Neuronal stem cell (in vitro differentiated cells): ENCODE results near the gene ZAP70.

Source experiments
- DNase-seq: peaks from one replicate; pipeline ENCODE4 v3.0.0-alpha.2; 2013; ENCODE audit warnings: low spot score
- H2AFZ ChIP-seq: one replicate; pipeline ENCODE4 v1.6.1; 2013; ENCODE audit warnings: mild to moderate bottlenecking, low read length, inconsistent platforms
- H2AK5ac ChIP-seq: 2 replicates; pipeline ENCODE4 v1.6.1; 2013; ENCODE audit warnings: low read depth, mild to moderate bottlenecking, inconsistent platforms, low read length, moderate library complexity, mixed read lengths
- H2BK120ac ChIP-seq: 2 replicates; pipeline ENCODE4 v1.6.1; 2013; ENCODE audit warnings: low read depth, mild to moderate bottlenecking, inconsistent platforms, low read length, moderate library complexity, mixed read lengths
- H2BK12ac ChIP-seq: one replicate; pipeline ENCODE4 v1.6.1; 2013; ENCODE audit warnings: low read length, inconsistent platforms
- H2BK15ac ChIP-seq: 2 replicates; pipeline ENCODE4 v1.6.1; 2013; ENCODE audit warnings: mild to moderate bottlenecking, low read length, inconsistent platforms, mixed read lengths
- H2BK5ac ChIP-seq: one replicate; pipeline ENCODE4 v1.6.1; 2013; ENCODE audit warnings: inconsistent platforms, mild to moderate bottlenecking, low read length, moderate library complexity
- H3K14ac ChIP-seq: one replicate; pipeline ENCODE4 v1.6.1; 2013; ENCODE audit warnings: low read length, inconsistent platforms
- H3K18ac ChIP-seq: 2 replicates; pipeline ENCODE4 v1.6.1; 2013; ENCODE audit warnings: low read length, inconsistent platforms
- H3K23ac ChIP-seq: 2 replicates; pipeline ENCODE4 v1.6.1; 2013; ENCODE audit warnings: low read depth, mild to moderate bottlenecking, mixed read lengths, low read length, inconsistent platforms; ENCODE audit not compliant: poor library complexity
- H3K27ac ChIP-seq: replicated peaks from 3 replicates; pipeline ENCODE4 v1.5.1; 2013; ENCODE audit warnings: low read length, inconsistent platforms
- H3K27me3 ChIP-seq, 3 experiments: 2 replicates each; pipeline ENCODE4 v1.6.1; 2013; ENCODE audit warnings: low read length in 3 of 3, mild to moderate bottlenecking in 2 of 3, inconsistent platforms in 1 of 3, low read depth in 1 of 3, mixed read lengths in 1 of 3, moderate library complexity in 1 of 3; ENCODE audit not compliant: control insufficient read depth in 3 of 3, insufficient read depth in 3 of 3
- H3K36me3 ChIP-seq, 2 donors: replicated peaks in 1 of 2; 2 replicates each; pipeline ENCODE4 v1.6.1; 2013; ENCODE audit warnings: low read length in 2 of 2; ENCODE audit not compliant: control insufficient read depth in 2 of 2, insufficient read depth in 2 of 2
- H3K4ac ChIP-seq: 2 replicates; pipeline ENCODE4 v1.6.1; 2013; ENCODE audit warnings: inconsistent platforms, mild to moderate bottlenecking, low read length, moderate library complexity
- H3K4me1 ChIP-seq, 2 donors: 1 replicate in 1 of 2; 2 replicates in 1 of 2; pipeline ENCODE4 v1.6.1; 2013; ENCODE audit warnings: low read length in 2 of 2, low read depth in 1 of 2; ENCODE audit not compliant: control insufficient read depth in 2 of 2, insufficient read depth in 1 of 2
- H3K4me2 ChIP-seq: one replicate; pipeline ENCODE4 v1.6.1; 2013; ENCODE audit warnings: mild to moderate bottlenecking, low read length, inconsistent platforms; ENCODE audit not compliant: insufficient read depth, poor library complexity, severe bottlenecking
- H3K4me3 ChIP-seq, 2 donors: 2 replicates each; pipeline ENCODE4 v1.5.1; 2013; ENCODE audit warnings: low read length in 2 of 2, mild to moderate bottlenecking in 2 of 2, inconsistent platforms in 1 of 2, moderate library complexity in 1 of 2
- H3K79me1 ChIP-seq: one replicate; pipeline ENCODE4 v1.6.1; 2013; ENCODE audit warnings: low read depth, mild to moderate bottlenecking, inconsistent platforms, low read length, moderate library complexity
- H3K9ac ChIP-seq: one replicate; pipeline ENCODE4 v1.6.1; 2013; ENCODE audit warnings: mild to moderate bottlenecking, low read depth, low read length, inconsistent platforms; ENCODE audit not compliant: poor library complexity
- H3K9me3 ChIP-seq, 2 donors: replicated peaks in 1 of 2; 2 replicates each; pipeline versions ENCODE3 to v1.6.1; 2013; ENCODE audit warnings: low read length in 2 of 2, mild to moderate bottlenecking in 2 of 2, inconsistent platforms in 1 of 2, low read depth in 1 of 2, mixed read lengths in 1 of 2, moderate library complexity in 1 of 2; ENCODE audit not compliant: control insufficient read depth in 2 of 2, insufficient read depth in 1 of 2
- H4K8ac ChIP-seq: one replicate; pipeline ENCODE4 v1.6.1; 2013; ENCODE audit warnings: low read depth, mild to moderate bottlenecking, inconsistent platforms, low read length, moderate library complexity
- H4K91ac ChIP-seq: one replicate; pipeline ENCODE4 v1.6.1; 2013; ENCODE audit warnings: low read length, low read depth, mild to moderate bottlenecking, inconsistent platforms; ENCODE audit not compliant: poor library complexity
- WGBS, 2 donors: extraction: QIAGEN DNeasy Blood & Tissue Kit; methylation state at CpG; one replicate each; pipeline ENCODE4 v1.1.7; 2013; ENCODE audit warnings: missing lambda C conversion rate in 2 of 2, mixed read lengths in 1 of 2; ENCODE audit not compliant: insufficient read length in 2 of 2, insufficient replicate concordance in 1 of 2; ENCODE audit errors: extremely low coverage in 2 of 2; 5-methylcytosine and 5-hydroxymethylcytosine counted together

The ZAP70 gene

DNA sequence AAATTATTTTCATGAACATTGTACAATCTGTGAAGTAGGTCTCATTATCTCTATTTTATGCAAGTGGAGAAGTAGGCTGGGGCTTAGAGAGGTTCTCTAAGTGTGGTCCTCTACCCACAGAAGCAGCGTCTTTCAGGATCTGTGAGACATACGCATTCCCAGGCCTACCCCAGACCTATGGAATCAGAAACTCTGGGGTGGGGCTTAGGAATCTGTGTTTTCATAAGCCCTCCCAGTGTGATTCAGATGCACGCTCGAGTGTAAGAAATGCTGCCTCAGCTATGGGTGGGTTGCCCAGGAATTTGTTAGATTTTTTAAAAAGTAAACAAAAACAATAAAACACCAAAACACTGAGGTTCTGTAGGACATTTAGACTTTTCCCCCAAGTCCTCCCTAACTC, 14.8 kb upstream of the ZAP70 start:
- no peak overlapping the region for H3K4me2 ChIP-seq
- no peak for DNase-seq

DNA sequence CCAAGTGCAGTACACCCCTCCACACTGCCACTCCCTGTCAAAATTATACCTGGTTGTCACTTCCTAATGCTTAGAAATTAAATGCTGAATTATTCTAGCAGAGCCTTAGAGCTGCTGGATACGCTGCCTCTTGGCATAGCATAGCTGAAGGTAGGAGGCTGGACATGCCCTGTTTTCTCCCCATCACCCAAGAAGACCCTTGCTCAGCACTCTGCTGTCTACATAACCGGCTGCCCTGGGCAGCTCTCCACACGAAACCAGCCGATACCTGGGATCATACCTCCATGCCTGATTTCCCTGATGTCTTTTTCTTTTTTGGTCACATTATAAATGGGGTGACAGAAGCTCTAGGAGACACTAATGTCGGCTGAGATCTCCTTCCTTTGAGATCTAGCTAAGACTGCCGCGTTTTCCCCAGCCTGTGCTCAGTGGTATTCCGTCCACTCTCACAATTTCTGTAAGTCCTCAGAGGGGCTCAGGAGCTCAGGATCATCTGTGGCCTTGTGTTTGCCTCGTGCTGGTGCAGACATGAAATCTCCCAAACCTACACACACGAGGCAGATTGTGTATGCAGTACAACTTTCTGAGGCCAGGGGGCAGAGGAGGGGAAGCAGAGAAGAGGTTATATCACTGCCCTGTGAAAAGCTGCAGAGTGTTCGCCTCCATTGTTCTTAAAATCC, 13.5 kb upstream of the ZAP70 start:
- Histone ChIP-seq H3K14ac (no peak overlapping the region), H2AFZ (peak overlapping the region; percentile 80), H3K27ac (no peak overlapping the region), H3K4me1 (peaks cover 2 to 4% of the 10 kb centered on the region in 2 donors), H2AK5ac (no peak overlapping the region), H2BK12ac (peak overlapping the region; percentile 5), H2BK5ac (no peak overlapping the region), H3K23ac (no peak overlapping the region), H2BK15ac (no peak overlapping the region), H4K91ac (no peak overlapping the region), H3K9ac (no peak overlapping the region), H3K4me3 (no peak overlapping the region), H2BK120ac (no peak overlapping the region), H3K4me2 (no peak overlapping the region), H3K27me3 (no peaks in the 10 kb centered on the region), H3K18ac (no peak overlapping the region), H4K8ac (no peak overlapping the region), H3K79me1 (no peaks in the 10 kb centered on the region), H3K36me3 (no peaks in the 10 kb centered on the region), H3K4ac (no peak overlapping the region), H3K9me3 (no peaks in the 10 kb centered on the region)
- peak; percentile 58 for DNase-seq
- no CpG with 5 or more reads among the region's 11 CpGs for WGBS, 2 donors

More for the DNA sequence above, 14.8 kb upstream of the ZAP70 start:
- Histone ChIP-seq H3K18ac (no peak overlapping the region), H3K4ac (no peak overlapping the region), H3K23ac (no peak overlapping the region), H2AFZ (no peak overlapping the region), H3K36me3 (no peaks in the 10 kb centered on the region), H2AK5ac (no peak overlapping the region), H3K14ac (no peak overlapping the region), H3K9me3 (no peaks in the 10 kb centered on the region), H2BK15ac (no peak overlapping the region), H2BK12ac (no peak overlapping the region), H3K27ac (no peak overlapping the region), H3K9ac (no peak overlapping the region), H3K4me3 (no peak overlapping the region), H3K79me1 (no peaks in the 10 kb centered on the region), H3K27me3 (no peaks in the 10 kb centered on the region), H3K4me1 (peaks cover 2 to 4% of the 10 kb centered on the region in 2 donors), H2BK5ac (no peak overlapping the region), H4K91ac (no peak overlapping the region), H2BK120ac (no peak overlapping the region), H4K8ac (no peak overlapping the region)
- no CpG with 5 or more reads among the region's 4 CpGs for WGBS, 2 donors

DNA sequence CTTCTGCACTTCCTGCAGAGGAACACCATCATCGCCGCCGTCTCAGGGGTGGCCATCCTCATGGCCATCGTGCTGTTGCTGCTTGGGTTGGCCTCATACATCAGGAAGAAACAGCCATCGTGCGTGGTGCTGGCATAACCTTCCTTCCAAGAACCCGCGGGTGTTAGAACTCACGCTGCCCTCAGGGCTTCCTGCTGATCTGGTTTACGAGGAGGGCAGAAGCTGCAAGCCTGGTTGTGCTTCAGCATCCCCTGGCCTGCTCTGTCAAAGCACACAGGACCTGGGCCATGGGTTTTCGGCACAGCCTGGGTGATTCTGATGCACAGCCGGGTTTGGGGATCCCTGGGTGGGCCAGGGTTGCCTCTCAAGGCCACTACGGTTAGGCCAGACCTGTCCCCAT, 12.2 kb upstream of the ZAP70 start:
- WGBS, 2 donors = no CpG with 5 or more reads among the region's 13 CpGs
- no peaks in the 10 kb centered on the region for H3K27me3 ChIP-seq
- peak overlapping the region; percentile 40 for H3K18ac ChIP-seq
- no peak overlapping the region for H2BK15ac ChIP-seq
- no peak overlapping the region for H2AFZ ChIP-seq
- H3K27ac ChIP-seq = no peak overlapping the region
- H3K14ac ChIP-seq = no peak overlapping the region
- H3K9me3 ChIP-seq = no peaks in the 10 kb centered on the region
- no peak overlapping the region for H2AK5ac ChIP-seq
- DNase-seq = no peak
- no peak overlapping the region for H2BK120ac ChIP-seq
- H3K4me3 ChIP-seq = peak overlapping the region in 1 of 2 donors; percentile 47
- no peak overlapping the region for H3K4me2 ChIP-seq
- H3K23ac ChIP-seq = no peak overlapping the region
- no peak overlapping the region for H4K91ac ChIP-seq
- H3K9ac ChIP-seq = no peak overlapping the region
- no peak overlapping the region for H3K4ac ChIP-seq
- no peaks in the 10 kb centered on the region for H3K79me1 ChIP-seq
- no peak overlapping the region for H4K8ac ChIP-seq
- peaks cover 2 to 4% of the 10 kb centered on the region in 2 donors for H3K4me1 ChIP-seq
- no peak overlapping the region for H2BK5ac ChIP-seq
- H3K36me3 ChIP-seq = no peaks in the 10 kb centered on the region
- no peak overlapping the region for H2BK12ac ChIP-seq

DNA sequence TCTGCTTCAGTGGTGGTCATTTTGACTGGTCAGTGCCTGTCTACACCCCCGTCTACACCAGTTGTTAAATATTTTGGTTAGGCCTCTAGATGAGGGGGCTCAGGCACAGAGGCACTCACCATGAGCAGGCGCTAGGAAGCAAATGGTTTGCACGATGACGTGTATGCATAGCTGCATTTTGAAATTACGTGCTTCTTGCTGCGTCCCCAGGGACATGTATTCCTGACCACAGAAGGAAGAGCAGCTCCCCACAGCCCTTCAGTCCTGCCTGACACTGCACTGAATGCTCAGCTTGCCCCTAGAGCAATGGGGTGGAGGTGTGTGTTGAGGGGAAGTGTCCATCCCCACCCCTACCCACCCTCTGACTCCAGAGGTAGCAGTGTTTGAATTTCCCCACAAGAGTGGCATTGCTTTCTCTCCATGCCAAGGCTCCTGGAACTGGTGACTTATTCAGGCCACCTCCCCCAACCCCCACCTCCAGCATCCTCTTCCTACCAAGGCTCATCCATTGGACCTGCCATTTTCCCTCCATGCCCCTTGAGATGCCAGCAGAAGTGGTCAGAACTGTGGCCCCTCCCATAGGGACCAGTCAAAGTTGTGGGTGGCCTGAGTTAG, 11.4 kb upstream of the ZAP70 start:
- Histone ChIP-seq H2BK5ac (no peak overlapping the region), H2BK120ac (no peak overlapping the region), H3K9me3 (no peaks in the 10 kb centered on the region), H3K14ac (no peak overlapping the region), H3K4me1 (peaks cover 2 to 4% of the 10 kb centered on the region in 2 donors), H3K9ac (no peak overlapping the region), H2BK15ac (no peak overlapping the region), H4K91ac (no peak overlapping the region), H3K36me3 (no peaks in the 10 kb centered on the region), H3K27me3 (no peaks in the 10 kb centered on the region), H3K18ac (no peak overlapping the region), H2AK5ac (no peak overlapping the region), H2AFZ (no peak overlapping the region), H3K27ac (no peak overlapping the region), H3K23ac (no peak overlapping the region), H3K4me2 (no peak overlapping the region), H3K79me1 (no peaks in the 10 kb centered on the region), H3K4ac (no peak overlapping the region), H4K8ac (no peak overlapping the region), H2BK12ac (no peak overlapping the region), H3K4me3 (peak overlapping the region in 1 of 2 donors; percentile 8)
- no peak for DNase-seq
- WGBS, 2 donors = no CpG with 5 or more reads among the region's 6 CpGs
